Duodenal mucosa (tissue), 2 donors: Measurements from ENCODE around the gene B4GALNT2.

Source experiments
- H3K27ac ChIP-seq: one replicate; pipeline ENCODE4 v1.7.0; 2013; ENCODE audit warnings: low read depth, low read length
- H3K27me3 ChIP-seq, 2 donors: one replicate each; pipeline ENCODE4 v1.7.0; 2013; ENCODE audit warnings: low read length in 2 of 2, control low read depth in 1 of 2; ENCODE audit not compliant: insufficient read depth in 2 of 2, control insufficient read depth in 1 of 2
- H3K36me3 ChIP-seq, 2 donors: one replicate each; pipeline ENCODE4 v1.7.0; 2013; ENCODE audit warnings: low read length in 2 of 2, control low read depth in 1 of 2; ENCODE audit not compliant: insufficient read depth in 2 of 2, control insufficient read depth in 1 of 2
- H3K4me1 ChIP-seq, 2 donors: one replicate each; pipeline ENCODE4 v1.7.0; 2013; ENCODE audit warnings: low read length in 2 of 2, control low read depth in 1 of 2; ENCODE audit not compliant: insufficient read depth in 2 of 2, control insufficient read depth in 1 of 2
- H3K4me3 ChIP-seq, 2 donors: one replicate each; pipeline ENCODE4 v1.7.0; 2013; ENCODE audit warnings: low read length in 2 of 2, low read depth in 1 of 2
- H3K9ac ChIP-seq, 2 donors: one replicate each; pipeline ENCODE4 v1.7.0; 2013; ENCODE audit warnings: low read length in 2 of 2, low read depth in 1 of 2
- H3K9me3 ChIP-seq, 2 donors: one replicate each; pipeline ENCODE4 v1.7.0; 2013; ENCODE audit warnings: low read length in 2 of 2, control low read depth in 1 of 2; ENCODE audit not compliant: control insufficient read depth in 1 of 2

Gene B4GALNT2

DNA sequence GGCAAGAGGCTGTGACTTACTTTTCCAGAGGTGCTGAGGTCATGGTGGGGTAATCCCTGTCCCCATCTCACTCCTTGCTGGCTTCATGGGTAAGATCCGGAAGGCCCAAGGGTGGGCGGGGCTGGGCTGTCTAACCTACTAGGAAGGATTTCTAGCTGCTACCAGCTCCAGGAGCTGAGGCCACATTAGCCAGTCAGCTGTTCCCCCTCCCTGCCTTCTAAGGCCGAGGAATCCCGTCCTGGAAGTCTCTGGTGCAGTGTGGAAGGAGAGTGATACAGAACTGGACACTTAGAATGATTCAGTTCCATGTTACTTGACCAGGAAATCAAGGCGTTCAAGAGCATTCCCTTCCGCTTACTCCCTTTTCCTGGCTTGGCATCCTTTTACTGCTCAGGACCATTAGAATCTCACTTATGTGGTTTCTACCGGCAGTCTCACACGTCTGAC, 68.9 kb downstream of the B4GALNT2 start:
- Histone ChIP-seq H3K27me3 (no peaks in the 10 kb centered on the region), H3K9me3 (no peaks in the 10 kb centered on the region), H3K4me3 (no peak overlapping the region), H3K36me3 (no peaks in the 10 kb centered on the region), H3K4me1 (no peaks in the 10 kb centered on the region), H3K9ac (no peak overlapping the region), H3K27ac (no peak overlapping the region)

DNA sequence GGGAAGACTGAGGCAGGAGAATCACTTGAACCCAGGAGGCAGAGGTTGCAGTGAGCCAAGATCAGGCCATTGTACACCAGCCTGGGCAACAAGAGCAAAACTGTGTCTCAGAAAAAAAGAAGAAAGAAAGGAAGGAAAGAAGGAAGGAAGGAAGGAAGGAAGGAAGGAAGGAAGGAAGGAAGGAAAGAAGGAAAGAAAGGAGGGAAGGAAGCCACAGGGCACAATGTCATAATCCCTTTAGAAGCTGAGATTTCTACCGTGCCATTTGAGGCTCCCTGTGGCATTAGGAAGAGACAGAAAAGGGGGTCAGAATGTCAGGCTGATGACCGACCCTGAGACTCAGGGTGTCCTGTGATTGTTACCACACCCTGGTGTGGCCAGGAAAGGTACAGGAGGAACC, 71.2 kb downstream of the B4GALNT2 start:
- Histone ChIP-seq H3K36me3 (no peaks in the 10 kb centered on the region), H3K4me1 (peaks cover 0 to under 1% of the 10 kb centered on the region in 2 donors), H3K4me3 (no peak overlapping the region), H3K9me3 (no peaks in the 10 kb centered on the region), H3K27ac (no peak overlapping the region), H3K27me3 (peaks cover 0 to under 1% of the 10 kb centered on the region in 2 donors), H3K9ac (no peak overlapping the region)

DNA sequence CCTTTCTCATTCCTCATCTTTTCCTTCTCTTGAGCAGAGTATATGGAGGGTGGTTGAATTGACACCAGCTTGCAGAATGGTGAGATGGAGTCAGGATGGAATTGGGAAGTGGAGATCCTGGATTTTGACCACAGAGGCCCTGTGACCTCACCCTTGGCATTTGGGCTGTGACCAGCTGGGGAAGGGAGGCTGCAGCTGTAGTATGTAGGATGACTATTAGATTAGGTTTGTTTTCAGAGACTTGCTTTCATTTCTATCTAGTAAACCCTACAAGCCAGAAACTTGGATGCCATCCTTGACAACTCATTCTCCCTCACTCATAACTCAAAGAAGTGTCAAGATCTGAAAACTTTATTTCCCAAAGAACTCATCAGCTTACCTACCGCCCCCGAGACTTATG, 71.9 kb downstream of the B4GALNT2 start:
- Histone ChIP-seq H3K9me3 (no peaks in the 10 kb centered on the region), H3K27ac (no peak overlapping the region), H3K36me3 (no peaks in the 10 kb centered on the region), H3K4me1 (peaks cover 6 to 8% of the 10 kb centered on the region in 2 donors), H3K9ac (no peak overlapping the region), H3K4me3 (no peak overlapping the region), H3K27me3 (peaks cover 4 to 5% of the 10 kb centered on the region in 2 donors)

DNA sequence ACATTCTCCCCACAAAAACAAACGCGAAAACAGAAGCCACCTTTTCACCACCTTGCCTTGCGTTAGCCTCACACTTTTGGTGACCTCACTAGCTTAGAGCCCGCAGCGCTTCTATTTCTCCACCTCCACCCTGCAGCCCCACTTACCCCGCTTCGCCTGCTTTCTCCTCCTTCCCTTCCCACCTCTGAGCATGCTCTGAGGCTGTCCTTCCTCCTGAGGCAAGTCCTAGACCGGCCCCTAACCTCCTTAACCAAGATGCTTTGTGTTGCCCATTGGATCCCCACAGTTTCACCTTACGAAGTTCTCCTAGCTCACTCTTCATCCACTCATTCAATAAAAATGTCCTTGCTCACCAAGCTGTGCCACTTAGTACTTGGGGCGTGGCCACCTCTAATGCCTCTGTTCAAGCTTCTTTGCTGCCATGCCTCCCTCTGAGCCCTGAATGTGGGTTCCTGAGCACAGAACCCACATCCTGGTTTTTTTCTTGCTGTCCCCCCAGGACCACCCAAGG, 76.5 kb downstream of the B4GALNT2 start:
- H3K4me1 ChIP-seq, result peaks cover 16 to 19% of the 10 kb centered on the region in 2 donors
- no peaks in the 10 kb centered on the region for H3K9me3 ChIP-seq
- H3K9ac ChIP-seq, result no peak overlapping the region
- H3K27ac ChIP-seq, result no peak overlapping the region
- no peaks in the 10 kb centered on the region for H3K36me3 ChIP-seq
- peak overlapping the region; percentile 13 to 62 for H3K4me3 ChIP-seq
- peaks cover 4 to 5% of the 10 kb centered on the region in 2 donors for H3K27me3 ChIP-seq

DNA sequence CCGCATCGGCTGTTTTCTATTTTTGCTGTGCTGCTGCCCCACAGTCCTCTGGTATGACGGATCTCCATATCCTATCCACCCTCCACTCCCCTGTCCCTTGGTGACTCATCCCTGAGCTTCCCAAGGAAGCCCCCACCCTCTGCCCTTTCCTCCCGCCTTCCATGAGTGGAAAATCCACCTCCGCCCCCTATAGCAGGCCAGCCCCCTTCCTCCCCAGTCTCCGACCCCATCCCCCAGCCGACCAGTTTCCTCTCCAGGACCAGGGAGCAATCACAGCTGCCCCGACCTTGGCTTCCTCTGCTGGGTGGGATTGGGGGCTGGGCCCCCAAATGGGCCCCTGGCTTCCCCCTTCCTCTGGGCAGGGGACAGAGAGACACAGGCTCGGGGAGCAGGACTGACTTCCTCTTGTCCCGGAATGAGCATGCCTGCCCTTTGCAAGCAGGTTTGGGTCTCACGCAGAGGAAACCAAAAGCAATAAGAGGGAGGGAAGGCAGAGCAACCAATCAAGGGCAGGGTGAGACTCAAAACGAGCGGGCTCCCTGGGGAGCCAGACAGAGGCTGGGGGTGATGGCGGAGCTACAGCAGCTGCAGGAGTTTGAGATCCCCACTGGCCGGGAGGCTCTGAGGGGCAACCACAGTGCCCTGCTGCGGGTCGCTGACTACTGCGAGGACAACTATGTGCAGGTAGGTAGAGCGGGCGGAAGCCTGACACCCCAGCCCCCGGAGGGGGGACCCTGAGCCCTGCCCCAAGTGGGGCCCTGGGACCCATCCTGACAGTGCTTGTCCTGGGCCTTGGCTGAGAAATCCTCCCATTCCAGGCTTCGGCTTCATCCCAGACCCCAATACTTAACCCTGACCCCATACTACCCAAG, 77.8 kb downstream of the B4GALNT2 start, which contains the start of the genes ABI3 and GNGT2:
TSS of gene ABI3 (plus strand) at position 550 of the 872 bp plus-strand sequence. CDS start at position 568, 18 bp downstream.
TSS of gene GNGT2 (minus strand) at position 417 of the 872 bp plus-strand sequence. CDS start 3,152 bp downstream, outside the sequence.
- peaks cover 4 to 5% of the 10 kb centered on the region in 2 donors for H3K27me3 ChIP-seq
- peak within 1 kb of the TSS; percentile 62 to 71 for H3K4me3 ChIP-seq
- peak within 1 kb of the TSS; percentile 50 to 51 for H3K9ac ChIP-seq
- no peaks in the 10 kb centered on the region for H3K9me3 ChIP-seq
- H3K36me3 ChIP-seq, result no peaks in the 10 kb centered on the region
- peaks cover 17 to 23% of the 10 kb centered on the region in 2 donors for H3K4me1 ChIP-seq
- H3K27ac ChIP-seq, result peak within 1 kb of the TSS; percentile 56

DNA sequence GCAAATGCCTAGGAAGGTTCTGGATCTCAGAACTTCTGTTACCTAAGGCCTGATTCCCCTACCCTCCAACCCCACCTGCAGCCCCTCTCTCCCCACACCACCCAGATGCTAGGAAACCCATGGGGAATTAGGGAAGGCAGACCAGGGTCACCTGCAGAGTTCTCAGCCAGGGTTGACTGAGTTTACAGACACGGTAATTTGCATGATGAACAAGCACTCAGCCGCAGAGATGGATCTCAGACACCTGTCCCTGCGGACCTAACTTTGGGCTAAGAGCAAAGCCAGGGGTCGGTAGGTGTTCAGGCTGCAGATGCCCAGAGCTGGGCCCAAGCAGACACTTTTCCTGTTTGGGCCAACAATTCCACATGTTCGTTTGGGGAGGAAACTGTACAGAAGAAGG, 80.8 kb downstream of the B4GALNT2 start:
- no peak overlapping the region for H3K27ac ChIP-seq
- no peak overlapping the region for H3K9ac ChIP-seq
- H3K36me3 ChIP-seq, result no peaks in the 10 kb centered on the region
- H3K4me3 ChIP-seq, result peak overlapping the region; percentile 16 to 53
- H3K4me1 ChIP-seq, result peaks cover 25 to 36% of the 10 kb centered on the region in 2 donors
- H3K27me3 ChIP-seq, result peaks cover 4 to 5% of the 10 kb centered on the region in 2 donors
- H3K9me3 ChIP-seq, result no peaks in the 10 kb centered on the region

DNA sequence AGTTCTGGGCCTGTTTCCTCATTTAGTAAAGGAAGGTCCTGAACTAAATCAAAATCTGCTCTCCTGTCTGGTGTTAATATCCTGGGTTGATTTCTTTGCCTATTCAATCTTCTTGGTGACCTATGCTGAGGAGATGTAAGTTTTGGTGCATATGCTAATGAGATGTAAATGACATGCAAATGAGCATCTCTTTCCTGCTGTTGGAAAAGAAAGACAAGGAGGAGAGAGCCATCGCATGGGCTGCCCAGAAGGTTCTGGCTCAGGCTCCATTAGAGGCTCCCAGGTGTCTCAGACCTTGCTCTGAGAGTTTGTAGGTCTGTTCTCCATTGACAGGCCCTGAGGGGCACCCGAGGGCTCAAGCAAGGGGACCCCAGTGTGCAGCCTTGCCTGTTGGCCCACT, 81.3 kb downstream of the B4GALNT2 start:
- Histone ChIP-seq H3K9me3 (no peaks in the 10 kb centered on the region), H3K36me3 (no peaks in the 10 kb centered on the region), H3K9ac (no peak overlapping the region), H3K4me1 (peaks cover 25 to 35% of the 10 kb centered on the region in 2 donors), H3K27ac (no peak overlapping the region), H3K4me3 (peak overlapping the region; percentile 25 to 53), H3K27me3 (peaks cover 3 to 4% of the 10 kb centered on the region in 2 donors)

DNA sequence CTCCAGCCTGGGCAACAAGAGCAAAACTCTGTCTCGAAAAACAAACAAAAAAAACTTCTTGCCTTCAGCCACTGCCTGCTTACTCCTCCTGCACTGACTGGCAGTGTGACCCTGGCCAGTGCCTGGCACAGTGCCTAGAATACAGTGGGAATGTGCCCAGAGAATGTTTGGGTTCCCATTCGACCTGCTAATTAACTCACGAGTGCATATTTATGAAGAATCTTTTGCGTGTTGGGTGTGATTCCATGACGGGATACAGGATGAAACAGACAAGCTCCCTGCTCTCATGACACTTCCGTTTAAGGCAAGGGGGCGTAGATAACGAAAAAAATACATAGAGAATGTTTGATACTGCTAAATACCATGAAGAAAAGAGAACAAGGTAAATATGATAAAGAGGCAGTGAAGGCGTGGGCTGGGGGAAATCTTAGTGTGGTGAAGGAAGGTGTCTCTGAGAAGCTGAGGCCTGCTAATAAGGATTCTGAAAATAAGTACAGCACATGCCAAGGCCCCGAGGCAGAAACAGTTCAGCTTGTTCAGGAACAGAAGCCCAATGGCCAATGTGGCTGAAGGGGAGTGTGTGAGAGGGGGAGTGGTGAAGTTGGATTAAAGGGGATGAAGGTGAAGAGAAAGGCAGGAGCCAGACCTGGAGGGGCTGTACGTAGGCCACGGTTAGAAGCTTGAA, 82.2 kb downstream of the B4GALNT2 start:
- peaks cover 16 to 29% of the 10 kb centered on the region in 2 donors for H3K4me1 ChIP-seq
- H3K4me3 ChIP-seq, result peak overlapping the region; percentile 10 to 22
- H3K36me3 ChIP-seq, result no peaks in the 10 kb centered on the region
- H3K27me3 ChIP-seq, result no peaks in the 10 kb centered on the region
- H3K9me3 ChIP-seq, result no peaks in the 10 kb centered on the region
- no peak overlapping the region for H3K9ac ChIP-seq
- H3K27ac ChIP-seq, result no peak overlapping the region

DNA sequence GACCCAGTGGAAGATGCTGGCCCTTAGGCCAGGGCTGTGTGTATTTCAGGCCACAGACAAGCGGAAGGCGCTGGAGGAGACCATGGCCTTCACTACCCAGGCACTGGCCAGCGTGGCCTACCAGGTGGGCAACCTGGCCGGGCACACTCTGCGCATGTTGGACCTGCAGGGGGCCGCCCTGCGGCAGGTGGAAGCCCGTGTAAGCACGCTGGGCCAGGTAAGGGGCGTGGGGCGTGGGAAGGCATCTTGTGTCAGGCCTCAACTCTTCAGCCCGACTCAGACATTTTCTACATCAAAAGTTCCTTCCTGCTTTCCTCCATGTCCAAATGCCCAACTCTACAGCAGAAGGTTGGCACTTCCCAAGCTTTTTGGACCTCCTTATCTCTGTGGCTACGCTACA, 83.9 kb downstream of the B4GALNT2 start:
- Histone ChIP-seq H3K4me1 (peaks cover 12 to 31% of the 10 kb centered on the region in 2 donors), H3K9me3 (no peaks in the 10 kb centered on the region), H3K27me3 (no peaks in the 10 kb centered on the region), H3K36me3 (no peaks in the 10 kb centered on the region), H3K9ac (no peak overlapping the region), H3K27ac (no peak overlapping the region), H3K4me3 (peak overlapping the region in 1 of 2 donors; percentile 16)
